OCI-LY7 (cell line): ENCODE measurements around the gene LEF1.

Source experiments
- EZH2phosphoT487 ChIP-seq: fragments of 200-600 bp; sonication (generic); IDR thresholded peaks from 2 replicates; pipeline ENCODE4 v1.6.1; 2018; ENCODE audit warnings: low read depth, borderline replicate concordance, mild to moderate bottlenecking, mixed run types, antibody characterized with exemption, low read length, moderate library complexity, mixed read lengths
- TF ChIP-seq, protein P1 (sequence below): fragments of 200-600 bp; sonication (generic); conservative IDR thresholded peaks from 2 replicates; pipeline ENCODE4 v1.5.1; 2014; ENCODE audit warnings: mild to moderate bottlenecking, antibody characterized with exemption, low read length, moderate library complexity, mixed read lengths

GRCh38 chr4:108156391-108156790, 12.3 kb downstream of the LEF1 start:
- TF ChIP-seq, protein P1, sequence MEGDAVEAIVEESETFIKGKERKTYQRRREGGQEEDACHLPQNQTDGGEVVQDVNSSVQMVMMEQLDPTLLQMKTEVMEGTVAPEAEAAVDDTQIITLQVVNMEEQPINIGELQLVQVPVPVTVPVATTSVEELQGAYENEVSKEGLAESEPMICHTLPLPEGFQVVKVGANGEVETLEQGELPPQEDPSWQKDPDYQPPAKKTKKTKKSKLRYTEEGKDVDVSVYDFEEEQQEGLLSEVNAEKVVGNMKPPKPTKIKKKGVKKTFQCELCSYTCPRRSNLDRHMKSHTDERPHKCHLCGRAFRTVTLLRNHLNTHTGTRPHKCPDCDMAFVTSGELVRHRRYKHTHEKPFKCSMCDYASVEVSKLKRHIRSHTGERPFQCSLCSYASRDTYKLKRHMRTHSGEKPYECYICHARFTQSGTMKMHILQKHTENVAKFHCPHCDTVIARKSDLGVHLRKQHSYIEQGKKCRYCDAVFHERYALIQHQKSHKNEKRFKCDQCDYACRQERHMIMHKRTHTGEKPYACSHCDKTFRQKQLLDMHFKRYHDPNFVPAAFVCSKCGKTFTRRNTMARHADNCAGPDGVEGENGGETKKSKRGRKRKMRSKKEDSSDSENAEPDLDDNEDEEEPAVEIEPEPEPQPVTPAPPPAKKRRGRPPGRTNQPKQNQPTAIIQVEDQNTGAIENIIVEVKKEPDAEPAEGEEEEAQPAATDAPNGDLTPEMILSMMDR = no peak
- TF ChIP-seq EZH2phosphoT487 = no peak
